Suprapubic skin (tissue), 4 donors: ENCODE measurements around the gene CCNB2. TPM values are rescaled to one million over a fixed set of nuclear protein-coding genes. Genes with fewer than 3 reads are reported as not detected.

Experiments
- DNase-seq, 2 donors: peaks; one replicate each; pipeline ENCODE4 v3.0.0-alpha.2; 2019; ENCODE audit warnings: low spot score in 2 of 2
- H3K27ac ChIP-seq: fragments of 200-600 bp; sonication (generic); one replicate; pipeline ENCODE4 v1.5.1; 2019
- H3K27me3 ChIP-seq: fragments of 200-600 bp; sonication (generic); one replicate; pipeline ENCODE4 v1.5.1; 2019
- H3K36me3 ChIP-seq: fragments of 200-600 bp; sonication (generic); one replicate; pipeline ENCODE4 v1.5.1; 2019
- H3K4me1 ChIP-seq: fragments of 200-600 bp; sonication (generic); one replicate; pipeline ENCODE4 v1.5.1; 2019
- H3K4me3 ChIP-seq: fragments of 200-600 bp; sonication (generic); one replicate; pipeline ENCODE4 v1.5.1; 2019; ENCODE audit warnings: mild to moderate bottlenecking
- H3K9me3 ChIP-seq: fragments of 200-600 bp; sonication (generic); one replicate; pipeline ENCODE4 v1.5.1; 2019
- EP300 ChIP-seq: sonication (generic); formaldehyde crosslinking; IDR thresholded peaks from one replicate; pipeline ENCODE4 v1.6.1; 2017; ENCODE audit warnings: antibody characterized with exemption
- POLR2A ChIP-seq, 2 donors: fragments of 450-650 bp; IDR thresholded peaks; one replicate each; pipeline ENCODE4 v1.6.1; 2017; ENCODE audit warnings: antibody characterized with exemption in 2 of 2, mild to moderate bottlenecking in 2 of 2, moderate library complexity in 2 of 2
- POLR2AphosphoS5 ChIP-seq, 3 donors: sonication (generic); formaldehyde crosslinking; IDR thresholded peaks; one replicate each; pipeline ENCODE4 v1.6.1; 2017; ENCODE audit warnings: antibody characterized with exemption in 3 of 3
- WGBS: methylation state at CpG from one replicate; pipeline ENCODE4 v1.1.5; 2018; 5-methylcytosine and 5-hydroxymethylcytosine counted together
- total RNA-seq, 4 donors: library from RNA; depleted of rRNA; stranded (reverse); fragments of >200 nt; gene quantifications; one replicate each; pipeline ENCODE4 v1.1.0, GENCODE V29; 2016
- TF ChIP-seq, protein P1 (sequence below), 2 donors: fragments of 200-600 bp in 1 of 2; fragments of 450-650 bp in 1 of 2; sonication (generic) in 1 of 2; IDR thresholded peaks; one replicate each; pipeline ENCODE4 v1.5.1; 2016 to 2019; ENCODE audit warnings: antibody characterized with exemption in 2 of 2, mild to moderate bottlenecking in 1 of 2, moderate library complexity in 1 of 2

CCNB2 gene
- total RNA-seq, 4 donors from 2014 or later: 8.6 to 17.7 (median 11.8) TPM

DNA sequence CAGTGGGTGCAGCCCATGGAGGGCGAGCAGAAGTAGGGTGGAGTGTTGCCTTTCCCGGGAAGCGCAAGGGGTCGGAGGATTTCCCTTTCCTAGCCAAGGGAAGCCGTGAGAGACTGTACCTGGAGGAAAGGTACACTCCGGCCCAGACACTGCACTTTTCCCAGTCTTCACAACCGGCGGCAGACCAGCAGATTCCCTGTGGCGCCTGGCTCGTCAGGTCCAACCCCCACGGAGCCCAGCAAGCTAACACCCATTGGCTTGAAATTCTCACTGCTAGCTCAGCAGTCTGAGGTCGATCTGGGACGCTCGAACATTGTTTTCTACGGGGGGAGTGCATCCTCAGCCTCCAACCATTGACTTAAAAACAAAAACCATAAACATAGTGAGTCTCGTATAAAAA, 26.5 kb downstream of the CCNB2 start:
- Histone ChIP-seq H3K4me1 (no peaks in the 10 kb centered on the region), H3K27me3 (no peaks in the 10 kb centered on the region), H3K36me3 (peaks cover 22% of the 10 kb centered on the region), H3K9me3 (peaks cover 14% of the 10 kb centered on the region), H3K27ac (no peak overlapping the region), H3K4me3 (no peak overlapping the region)
- no peak for DNase-seq
- no peak for TF ChIP-seq EP300
- no peak for TF ChIP-seq POLR2A (IDR thresholded peaks at IDR 0.05)
- TF ChIP-seq POLR2AphosphoS5 (IDR thresholded peaks at IDR 0.05): no peak
- TF ChIP-seq, protein P1, sequence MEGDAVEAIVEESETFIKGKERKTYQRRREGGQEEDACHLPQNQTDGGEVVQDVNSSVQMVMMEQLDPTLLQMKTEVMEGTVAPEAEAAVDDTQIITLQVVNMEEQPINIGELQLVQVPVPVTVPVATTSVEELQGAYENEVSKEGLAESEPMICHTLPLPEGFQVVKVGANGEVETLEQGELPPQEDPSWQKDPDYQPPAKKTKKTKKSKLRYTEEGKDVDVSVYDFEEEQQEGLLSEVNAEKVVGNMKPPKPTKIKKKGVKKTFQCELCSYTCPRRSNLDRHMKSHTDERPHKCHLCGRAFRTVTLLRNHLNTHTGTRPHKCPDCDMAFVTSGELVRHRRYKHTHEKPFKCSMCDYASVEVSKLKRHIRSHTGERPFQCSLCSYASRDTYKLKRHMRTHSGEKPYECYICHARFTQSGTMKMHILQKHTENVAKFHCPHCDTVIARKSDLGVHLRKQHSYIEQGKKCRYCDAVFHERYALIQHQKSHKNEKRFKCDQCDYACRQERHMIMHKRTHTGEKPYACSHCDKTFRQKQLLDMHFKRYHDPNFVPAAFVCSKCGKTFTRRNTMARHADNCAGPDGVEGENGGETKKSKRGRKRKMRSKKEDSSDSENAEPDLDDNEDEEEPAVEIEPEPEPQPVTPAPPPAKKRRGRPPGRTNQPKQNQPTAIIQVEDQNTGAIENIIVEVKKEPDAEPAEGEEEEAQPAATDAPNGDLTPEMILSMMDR (IDR thresholded peaks at IDR 0.05): no peak
- 95% methylated on average over 16 of the region's 16 CpGs for WGBS

DNA sequence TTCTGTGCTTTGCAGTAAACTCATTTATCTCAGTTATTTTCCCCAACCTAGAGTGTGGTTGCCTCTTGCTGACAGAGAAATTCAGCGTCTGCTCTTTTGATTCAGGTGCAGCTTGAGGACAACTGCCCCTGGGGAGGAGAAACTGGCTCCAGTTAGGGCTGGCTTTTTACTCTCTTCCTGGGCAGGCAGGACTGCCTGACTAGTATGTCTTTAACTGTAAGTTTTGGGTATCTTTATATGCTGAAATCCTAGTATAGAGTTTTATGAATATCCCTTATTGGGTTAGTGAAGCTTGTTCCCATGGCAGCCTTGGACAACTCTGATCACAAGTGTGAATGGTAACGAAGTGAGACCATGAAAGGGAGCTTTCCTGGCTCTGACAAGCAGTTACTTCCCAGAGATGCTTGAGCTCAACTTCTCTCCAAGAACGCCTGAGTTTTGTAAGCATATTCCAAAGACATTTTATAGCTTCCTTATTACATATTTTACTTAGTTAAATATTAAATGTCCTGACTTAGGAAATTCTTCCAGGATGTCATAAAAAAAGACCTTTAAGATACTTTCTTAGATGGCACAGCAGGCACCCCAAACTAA, 27.1 kb downstream of the CCNB2 start:
- WGBS: 91% methylated on average over 3 of the region's 3 CpGs
- Histone ChIP-seq H3K27me3 (no peaks in the 10 kb centered on the region), H3K27ac (no peak overlapping the region), H3K9me3 (peaks cover 14% of the 10 kb centered on the region), H3K4me3 (no peak overlapping the region), H3K36me3 (peaks cover 28% of the 10 kb centered on the region), H3K4me1 (no peaks in the 10 kb centered on the region)
- TF ChIP-seq POLR2AphosphoS5 (IDR thresholded peaks at IDR 0.05) (no peak), POLR2A (IDR thresholded peaks at IDR 0.05) (no peak), EP300 (no peak)
- TF ChIP-seq, protein P1 (IDR thresholded peaks at IDR 0.05): no peak
- DNase-seq: no peak

DNA sequence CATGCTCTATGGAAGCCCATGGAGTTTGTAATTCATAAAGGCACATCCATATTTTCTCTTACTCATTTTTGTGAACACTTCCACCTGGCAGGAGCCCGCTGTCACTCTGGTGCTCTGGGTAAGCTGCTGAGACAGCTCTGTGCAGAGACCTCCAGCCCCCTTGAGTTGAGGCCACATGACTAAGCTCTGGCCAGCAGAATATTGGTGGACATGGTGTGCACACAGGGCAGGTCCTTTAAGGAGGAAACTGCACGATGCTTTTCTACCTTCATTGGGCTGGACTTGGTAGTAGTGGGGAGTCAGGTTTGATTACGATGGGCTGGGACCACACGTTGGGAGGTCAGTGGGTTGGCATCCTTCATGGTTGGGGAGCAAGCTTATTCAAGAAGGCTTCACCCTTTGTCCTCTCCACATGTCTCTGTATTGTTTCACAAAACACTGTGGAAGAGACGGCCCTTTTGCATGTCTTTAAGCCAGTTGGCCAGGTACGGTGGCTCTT, 29.0 kb downstream of the CCNB2 start:
- H3K4me3 ChIP-seq: no peak overlapping the region
- WGBS: 98% methylated on average over 6 of the region's 6 CpGs
- H3K36me3 ChIP-seq: peaks cover 40% of the 10 kb centered on the region
- no peak for DNase-seq
- no peak overlapping the region for H3K27ac ChIP-seq
- no peaks in the 10 kb centered on the region for H3K27me3 ChIP-seq
- TF ChIP-seq POLR2A (IDR thresholded peaks at IDR 0.05) (no peak), EP300 (no peak), POLR2AphosphoS5 (IDR thresholded peaks at IDR 0.05) (no peak)
- TF ChIP-seq, protein P1 (IDR thresholded peaks at IDR 0.05): no peak
- H3K4me1 ChIP-seq: no peaks in the 10 kb centered on the region
- peaks cover 6% of the 10 kb centered on the region for H3K9me3 ChIP-seq

DNA sequence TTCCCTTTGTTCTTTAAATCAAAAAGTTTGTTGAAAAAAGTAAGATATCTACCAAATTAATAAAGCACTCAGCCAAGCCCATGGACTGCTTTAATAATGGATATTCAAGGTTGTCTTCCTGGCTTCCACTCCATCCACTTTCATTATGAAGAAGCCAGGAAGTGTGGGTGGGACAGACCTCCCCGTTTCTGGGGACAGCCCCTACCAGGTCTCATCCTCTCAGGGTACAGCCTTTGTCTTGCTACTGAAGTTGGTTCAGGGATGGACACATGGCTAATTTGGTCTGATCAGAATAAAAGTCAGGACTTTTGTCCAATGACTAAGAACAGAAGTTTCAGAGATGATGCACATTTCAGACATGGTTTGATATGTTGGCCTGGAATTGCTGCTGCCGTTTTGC, 32.6 kb downstream of the CCNB2 start:
- DNase-seq: no peak
- 69% methylated on average over 2 of the region's 2 CpGs for WGBS

DNA sequence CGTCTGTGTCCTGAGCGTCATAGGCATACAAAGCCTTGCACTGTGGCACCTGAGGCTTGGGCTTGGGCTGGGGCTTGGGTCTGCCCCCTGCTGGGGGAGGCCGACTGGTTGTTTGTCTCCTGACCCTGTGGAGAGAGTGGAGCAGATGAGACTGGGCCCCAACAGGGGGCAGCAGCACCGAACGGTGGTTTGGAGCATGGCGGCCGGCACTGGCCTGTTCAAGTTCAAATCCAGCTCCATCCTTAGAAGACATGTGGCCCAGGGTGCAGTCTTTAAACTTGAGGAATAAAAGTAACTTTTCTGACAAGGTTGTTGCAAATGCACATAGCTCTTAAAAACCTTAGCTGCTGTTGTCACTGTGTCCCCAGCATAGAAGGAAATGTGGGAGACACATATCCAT, 33.3 kb downstream of the CCNB2 start:
- Histone ChIP-seq H3K27me3 (no peaks in the 10 kb centered on the region), H3K36me3 (peaks cover 43% of the 10 kb centered on the region), H3K4me3 (no peak overlapping the region), H3K27ac (no peak overlapping the region), H3K4me1 (peaks cover 11% of the 10 kb centered on the region), H3K9me3 (no peaks in the 10 kb centered on the region)
- TF ChIP-seq EP300 (no peak), POLR2AphosphoS5 (IDR thresholded peaks at IDR 0.05) (no peak), POLR2A (IDR thresholded peaks at IDR 0.05) (no peak)
- TF ChIP-seq, protein P1 (IDR thresholded peaks at IDR 0.05): peak in 1 of 2 donors; percentile 28
- no peak for DNase-seq
- WGBS: 70% methylated on average over 7 of the region's 7 CpGs

More for the DNA sequence above, 32.6 kb downstream of the CCNB2 start:
- Histone ChIP-seq H3K27me3 (no peaks in the 10 kb centered on the region), H3K4me3 (no peak overlapping the region), H3K4me1 (peaks cover 11% of the 10 kb centered on the region), H3K27ac (no peak overlapping the region), H3K36me3 (peaks cover 40% of the 10 kb centered on the region), H3K9me3 (no peaks in the 10 kb centered on the region)
- TF ChIP-seq EP300 (no peak), POLR2AphosphoS5 (IDR thresholded peaks at IDR 0.05) (no peak), POLR2A (IDR thresholded peaks at IDR 0.05) (no peak)
- TF ChIP-seq, protein P1 (IDR thresholded peaks at IDR 0.05): no peak
